Omental fat pad (tissue), 4 donors: ENCODE measurements around the gene PHACTR3. TPM values are rescaled to one million over a fixed set of nuclear protein-coding genes. Genes with fewer than 3 reads are reported as not detected.
A peak's percentile ranks its signal among the peaks of the same experiment; 100 is the strongest.

Experiments used
- ATAC-seq: fragments of 150-250 bp; one replicate; pipeline ENCODE4 v1.9.1; 2016; ENCODE audit warnings: mild to moderate bottlenecking, moderate library complexity; ENCODE audit not compliant: low FRiP score
- DNase-seq: peaks from one replicate; pipeline ENCODE4 v3.0.0-alpha.2; 2019; ENCODE audit warnings: low spot score
- CTCF ChIP-seq, 3 donors: fragments of 450-650 bp; IDR thresholded peaks; one replicate each; pipeline ENCODE4 v1.5.1; 2016 to 2017; ENCODE audit warnings: antibody characterized with exemption in 3 of 3, mild to moderate bottlenecking in 3 of 3, moderate library complexity in 2 of 3
- total RNA-seq, 4 donors: library from RNA; depleted of rRNA; stranded (reverse); fragments of >200 nt; gene quantifications; one replicate each; pipeline ENCODE4 v1.1.0, GENCODE V29; 2016

The PHACTR3 gene
- total RNA-seq, 4 donors from 2014 or later: 0.19 to 10.6 (median 1.4) TPM; not detected in 1

DNA sequence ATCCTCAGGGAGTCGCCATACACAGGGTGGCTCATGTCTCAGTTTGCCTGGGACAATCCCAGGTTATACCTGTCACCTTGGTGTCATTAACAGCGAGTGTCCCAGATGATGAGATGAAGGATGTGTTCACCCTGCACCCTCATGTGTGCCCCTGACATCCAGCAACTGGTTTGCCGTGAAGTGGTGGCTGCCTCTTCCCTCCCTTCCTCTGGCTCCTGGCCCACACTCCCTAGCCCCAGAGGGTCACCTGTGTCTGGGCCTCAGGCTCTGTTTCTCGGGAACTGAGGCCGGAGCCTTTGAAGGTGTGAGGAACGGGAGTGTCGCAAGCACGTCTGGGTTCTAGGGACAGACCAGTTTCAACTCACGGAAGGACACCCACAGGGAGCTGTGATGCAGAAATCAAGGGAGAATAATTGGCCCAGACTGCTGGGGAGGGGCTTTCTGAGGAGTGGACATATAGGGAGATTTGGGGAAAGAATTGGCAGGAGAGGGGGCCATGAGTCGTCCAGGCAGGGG, 35.8 kb upstream of the PHACTR3 start:
- TF ChIP-seq CTCF (IDR thresholded peaks at IDR 0.05): no peak
- DNase-seq (no peak), ATAC-seq (no peak)

GRCh38 chr20:59569305-59569704, 35.0 kb upstream of the PHACTR3 start:
- TF ChIP-seq CTCF (IDR thresholded peaks at IDR 0.05): no peak
- ATAC-seq: no peak
- DNase-seq: no peak

DNA sequence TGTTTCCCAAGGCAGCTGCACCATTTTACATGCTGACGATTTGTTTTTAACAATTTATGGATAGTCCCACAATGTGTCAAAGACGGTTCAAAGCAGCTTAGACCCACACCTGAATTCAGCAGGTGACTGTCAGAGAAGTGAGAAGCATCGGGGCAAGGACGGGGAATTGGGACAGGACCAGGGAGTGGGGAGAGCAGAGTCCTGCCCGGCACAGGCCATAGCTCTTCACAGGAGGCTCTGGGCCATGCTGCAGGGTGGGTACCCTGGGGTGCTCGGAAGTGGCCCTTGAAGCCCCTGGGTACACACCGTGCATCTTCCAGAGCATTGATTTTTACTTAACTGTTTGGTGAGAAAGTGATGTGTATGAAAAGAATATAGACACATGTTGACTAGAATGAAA, 33.2 kb upstream of the PHACTR3 start:
- ATAC-seq (no peak), DNase-seq (no peak)
- no peak for TF ChIP-seq CTCF (IDR thresholded peaks at IDR 0.05)

DNA sequence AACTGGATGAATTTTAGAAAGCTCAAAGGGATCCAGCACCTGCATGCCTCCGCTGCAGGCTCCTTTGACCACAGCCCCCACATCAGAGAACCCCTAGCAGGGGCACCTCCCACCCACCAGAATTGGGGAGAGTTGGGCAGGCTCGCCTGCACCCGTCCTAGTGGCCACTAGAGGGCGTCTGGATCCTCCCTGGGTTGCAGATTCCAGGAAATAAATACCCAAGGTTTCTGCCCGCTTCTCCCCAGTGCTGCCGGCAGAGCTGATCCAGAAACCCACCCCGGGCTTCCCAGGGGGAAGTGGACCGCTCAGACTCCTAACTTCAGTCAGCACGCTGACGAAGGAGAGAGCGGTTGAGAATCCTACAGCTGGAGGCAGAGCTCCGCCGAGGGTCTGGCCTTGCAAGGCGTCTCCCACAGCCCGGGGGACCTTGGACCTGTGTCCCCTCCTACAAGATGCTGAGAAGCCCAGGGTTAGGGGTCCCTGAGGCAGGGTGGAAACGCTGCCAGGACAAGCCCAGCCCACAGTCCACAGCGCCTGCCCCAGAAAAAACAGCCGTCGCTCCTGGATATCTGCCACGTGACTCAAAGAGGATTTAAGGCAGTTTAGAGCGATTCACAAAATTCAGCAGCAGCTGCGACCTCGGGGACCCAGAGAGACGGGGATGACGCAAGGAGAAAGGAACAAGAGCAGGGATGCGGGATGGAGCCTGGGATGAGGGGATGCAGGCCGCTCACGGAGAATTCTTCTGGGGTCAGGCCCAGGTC, 32.6 kb upstream of the PHACTR3 start:
- peak; percentile 39 for DNase-seq
- peak; percentile 40 for ATAC-seq
- TF ChIP-seq CTCF (IDR thresholded peaks at IDR 0.05): no peak

DNA sequence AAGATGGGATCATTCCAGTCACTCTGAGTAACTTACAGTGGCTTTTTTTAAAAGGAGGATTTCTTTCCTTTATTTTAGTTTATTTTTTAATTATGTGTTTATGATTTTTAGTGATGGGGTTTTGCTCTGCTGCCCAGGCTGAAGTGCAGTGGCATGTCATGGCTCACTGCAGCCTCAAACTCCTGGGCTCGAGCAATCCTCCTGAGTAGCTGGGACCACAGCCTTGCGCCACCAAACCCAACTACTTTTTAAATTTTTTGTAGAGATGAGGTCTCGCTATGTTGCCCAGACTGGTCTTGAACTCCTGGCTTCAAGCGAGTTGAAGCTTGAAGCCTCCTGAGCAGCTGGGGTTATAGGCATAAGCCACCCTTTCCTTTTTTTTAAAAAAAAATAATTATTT, 31.8 kb upstream of the PHACTR3 start:
- DNase-seq: no peak
- no peak for TF ChIP-seq CTCF (IDR thresholded peaks at IDR 0.05)

DNA sequence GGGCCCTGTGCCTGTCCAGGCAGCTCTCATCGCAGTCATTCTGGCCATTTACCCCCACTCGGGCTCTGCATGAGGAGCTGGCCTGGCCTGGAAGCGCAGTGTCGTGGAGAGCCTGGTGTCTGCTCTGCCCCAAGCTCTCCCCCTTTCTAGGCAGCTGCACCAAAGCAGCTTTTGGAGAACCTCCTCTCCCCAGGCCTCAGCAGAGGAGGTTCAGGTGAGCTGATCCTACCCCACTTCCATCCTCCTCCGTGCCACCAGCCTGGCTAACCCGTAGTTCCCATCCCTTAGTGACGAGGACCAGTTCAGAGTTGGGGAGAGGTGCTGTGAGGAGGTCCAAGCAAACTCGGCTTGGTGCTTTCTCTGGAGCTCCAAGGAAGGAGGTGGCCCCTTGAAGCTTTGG, 30.5 kb upstream of the PHACTR3 start:
- DNase-seq: no peak
- no peak for ATAC-seq
- TF ChIP-seq CTCF (IDR thresholded peaks at IDR 0.05): no peak

More for the DNA sequence above, 31.8 kb upstream of the PHACTR3 start:
- ATAC-seq: no peak

GRCh38 chr20:59574308-59574707, 30.0 kb upstream of the PHACTR3 start:
- ATAC-seq (no peak), DNase-seq (no peak)
- no peak for TF ChIP-seq CTCF (IDR thresholded peaks at IDR 0.05)
